Fibroblast of skin of scalp (primary cell): ENCODE measurements around the gene FSTL4.

Experiments used
- DNase-seq: peaks from one replicate; pipeline ENCODE4 v3.0.0-alpha.2; 2013

FSTL4 gene

GRCh38 chr5:133337795-133338445, 274.4 kb downstream of the FSTL4 start:
- DNase-seq, result no peak

- no peak for DNase-seq
Measured at GRCh38 chr5:133336969-133337410, 275.4 kb downstream of the FSTL4 start.

- DNase-seq, result no peak
Measured at GRCh38 chr5:133336121-133336968, 276.0 kb downstream of the FSTL4 start.

GRCh38 chr5:133334796-133335639, 277.3 kb downstream of the FSTL4 start:
- no peak for DNase-seq

- DNase-seq, result no peak
Measured at GRCh38 chr5:133333326-133334150, 278.8 kb downstream of the FSTL4 start.

- no peak for DNase-seq
Measured at GRCh38 chr5:133332439-133333024, 279.8 kb downstream of the FSTL4 start.

- no peak for DNase-seq
Measured at GRCh38 chr5:133331941-133332340, 280.4 kb downstream of the FSTL4 start.

- DNase-seq, result no peak
Measured at GRCh38 chr5:133330956-133331355, 281.4 kb downstream of the FSTL4 start.

GRCh38 chr5:133328800-133329199, 283.5 kb downstream of the FSTL4 start:
- DNase-seq, result no peak

- no peak for DNase-seq
Measured at GRCh38 chr5:133327946-133328401, 284.4 kb downstream of the FSTL4 start.

- no peak for DNase-seq
Measured at GRCh38 chr5:133326361-133326760, 286.0 kb downstream of the FSTL4 start.

GRCh38 chr5:133325864-133326263, 286.5 kb downstream of the FSTL4 start:
- no peak for DNase-seq

GRCh38 chr5:133324926-133325325, 287.4 kb downstream of the FSTL4 start:
- no peak for DNase-seq

GRCh38 chr5:133323494-133324457, 288.6 kb downstream of the FSTL4 start:
- DNase-seq, result no peak

- DNase-seq, result no peak
Measured at GRCh38 chr5:133322743-133323142, 289.6 kb downstream of the FSTL4 start.

GRCh38 chr5:133321833-133322420, 290.4 kb downstream of the FSTL4 start:
- no peak for DNase-seq

- no peak for DNase-seq
Measured at GRCh38 chr5:133321286-133321832, 291.0 kb downstream of the FSTL4 start.

GRCh38 chr5:133319905-133320520, 292.3 kb downstream of the FSTL4 start:
- no peak for DNase-seq

GRCh38 chr5:133319244-133319643, 293.1 kb downstream of the FSTL4 start:
- no peak for DNase-seq
